AG08395 (cell line): Measurements from ENCODE around the gene OBSCN.

Experiments used
- DNase-seq: peaks from one replicate; pipeline ENCODE4 v3.0.0; 2012; ENCODE audit warnings: mixed read lengths, low spot score

Gene OBSCN, protein sequence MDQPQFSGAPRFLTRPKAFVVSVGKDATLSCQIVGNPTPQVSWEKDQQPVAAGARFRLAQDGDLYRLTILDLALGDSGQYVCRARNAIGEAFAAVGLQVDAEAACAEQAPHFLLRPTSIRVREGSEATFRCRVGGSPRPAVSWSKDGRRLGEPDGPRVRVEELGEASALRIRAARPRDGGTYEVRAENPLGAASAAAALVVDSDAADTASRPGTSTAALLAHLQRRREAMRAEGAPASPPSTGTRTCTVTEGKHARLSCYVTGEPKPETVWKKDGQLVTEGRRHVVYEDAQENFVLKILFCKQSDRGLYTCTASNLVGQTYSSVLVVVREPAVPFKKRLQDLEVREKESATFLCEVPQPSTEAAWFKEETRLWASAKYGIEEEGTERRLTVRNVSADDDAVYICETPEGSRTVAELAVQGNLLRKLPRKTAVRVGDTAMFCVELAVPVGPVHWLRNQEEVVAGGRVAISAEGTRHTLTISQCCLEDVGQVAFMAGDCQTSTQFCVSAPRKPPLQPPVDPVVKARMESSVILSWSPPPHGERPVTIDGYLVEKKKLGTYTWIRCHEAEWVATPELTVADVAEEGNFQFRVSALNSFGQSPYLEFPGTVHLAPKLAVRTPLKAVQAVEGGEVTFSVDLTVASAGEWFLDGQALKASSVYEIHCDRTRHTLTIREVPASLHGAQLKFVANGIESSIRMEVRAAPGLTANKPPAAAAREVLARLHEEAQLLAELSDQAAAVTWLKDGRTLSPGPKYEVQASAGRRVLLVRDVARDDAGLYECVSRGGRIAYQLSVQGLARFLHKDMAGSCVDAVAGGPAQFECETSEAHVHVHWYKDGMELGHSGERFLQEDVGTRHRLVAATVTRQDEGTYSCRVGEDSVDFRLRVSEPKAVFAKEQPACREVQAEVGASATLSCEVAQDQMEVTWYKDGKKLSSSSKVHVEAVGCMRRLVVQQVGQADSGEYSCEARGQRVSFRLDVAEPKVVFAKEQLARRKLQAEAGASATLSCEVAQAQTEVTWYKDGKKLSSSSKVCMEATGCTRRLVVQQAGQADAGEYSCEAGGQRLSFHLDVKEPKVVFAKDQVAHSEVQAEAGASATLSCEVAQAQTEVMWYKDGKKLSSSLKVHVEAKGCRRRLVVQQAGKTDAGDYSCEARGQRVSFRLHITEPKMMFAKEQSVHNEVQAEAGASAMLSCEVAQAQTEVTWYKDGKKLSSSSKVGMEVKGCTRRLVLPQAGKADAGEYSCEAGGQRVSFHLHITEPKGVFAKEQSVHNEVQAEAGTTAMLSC (N-terminal part only)

DNA sequence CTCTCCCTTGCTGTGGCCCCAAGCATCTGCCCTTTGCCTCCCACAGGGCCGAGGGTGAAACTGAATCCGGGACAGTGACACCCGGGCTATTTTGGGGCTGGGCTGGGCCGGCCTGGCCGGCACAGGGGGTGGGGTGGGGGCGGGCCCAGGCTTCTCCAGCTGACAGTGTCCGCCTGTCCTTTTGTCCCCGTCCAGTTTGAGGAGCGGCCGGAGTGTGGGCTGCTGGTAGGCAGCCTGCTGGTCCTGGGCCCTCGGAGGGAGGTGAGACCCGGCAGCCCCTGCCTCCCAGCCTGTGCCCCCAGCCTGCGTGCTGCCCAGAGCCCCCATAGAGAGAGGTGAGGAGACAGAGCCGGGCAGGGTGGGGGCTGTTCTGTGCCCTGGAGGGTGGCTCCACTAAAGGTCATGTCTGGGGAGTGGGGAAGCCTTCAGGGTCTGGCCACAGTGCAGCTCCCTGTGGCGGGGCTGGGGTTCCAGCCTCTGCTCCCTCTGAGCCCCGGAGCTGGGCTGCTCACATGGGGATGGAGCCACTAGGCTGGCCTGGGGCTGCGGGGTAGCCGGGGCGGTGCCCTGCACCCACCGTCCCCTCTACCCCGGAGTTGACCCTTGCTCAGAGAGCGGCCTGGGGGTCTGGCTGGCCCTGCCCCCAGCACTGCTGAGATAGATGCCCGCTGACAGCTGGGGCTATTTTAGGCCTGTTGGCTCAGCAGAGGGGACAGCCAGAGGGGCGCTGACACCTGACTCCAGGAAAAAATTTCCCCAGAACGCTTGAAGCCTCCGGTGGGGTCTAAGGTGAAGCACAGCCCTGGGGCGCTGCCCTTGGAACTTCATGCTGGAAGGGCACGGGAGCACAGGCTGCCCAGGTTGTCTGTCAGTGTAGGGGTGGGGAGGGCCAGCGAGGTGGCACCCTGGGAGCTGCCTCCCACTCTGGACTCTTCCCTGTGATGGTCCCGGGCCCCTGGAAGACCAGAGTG is at the start of gene OBSCN:
Gene OBSCN, plus strand, starts transcription at position 194 of the 971 bp plus-strand sequence. CDS start 3,740 bp downstream, outside the sequence.
- DNase-seq: no peak

DNA sequence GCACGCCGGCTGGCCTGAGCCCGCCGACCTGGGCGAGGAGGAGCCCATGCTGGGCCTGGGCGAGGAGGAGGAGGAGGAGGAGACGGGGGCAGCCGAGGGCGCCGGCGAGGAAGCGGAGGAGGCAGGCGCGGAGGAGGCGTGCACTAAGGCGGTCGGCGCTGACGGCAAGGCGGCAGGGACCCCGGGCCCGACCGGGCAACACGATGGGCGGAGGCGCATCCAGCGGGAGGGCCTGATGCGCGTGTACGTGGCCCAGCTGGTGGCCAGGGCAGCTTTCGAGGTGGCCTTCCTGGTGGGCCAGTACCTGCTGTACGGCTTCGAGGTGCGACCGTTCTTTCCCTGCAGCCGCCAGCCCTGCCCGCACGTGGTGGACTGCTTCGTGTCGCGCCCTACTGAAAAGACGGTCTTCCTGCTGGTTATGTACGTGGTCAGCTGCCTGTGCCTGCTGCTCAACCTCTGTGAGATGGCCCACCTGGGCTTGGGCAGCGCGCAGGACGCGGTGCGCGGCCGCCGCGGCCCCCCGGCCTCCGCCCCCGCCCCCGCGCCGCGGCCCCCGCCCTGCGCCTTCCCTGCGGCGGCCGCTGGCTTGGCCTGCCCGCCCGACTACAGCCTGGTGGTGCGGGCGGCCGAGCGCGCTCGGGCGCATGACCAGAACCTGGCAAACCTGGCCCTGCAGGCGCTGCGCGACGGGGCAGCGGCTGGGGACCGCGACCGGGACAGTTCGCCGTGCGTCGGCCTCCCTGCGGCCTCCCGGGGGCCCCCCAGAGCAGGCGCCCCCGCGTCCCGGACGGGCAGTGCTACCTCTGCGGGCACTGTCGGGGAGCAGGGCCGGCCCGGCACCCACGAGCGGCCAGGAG is 49.5 kb upstream of the OBSCN start:
- DNase-seq: no peak

- DNase-seq: no peak
These were observed 48.7 kb upstream of the OBSCN start for GRCh38 chr1:228159008-228159665.

DNA sequence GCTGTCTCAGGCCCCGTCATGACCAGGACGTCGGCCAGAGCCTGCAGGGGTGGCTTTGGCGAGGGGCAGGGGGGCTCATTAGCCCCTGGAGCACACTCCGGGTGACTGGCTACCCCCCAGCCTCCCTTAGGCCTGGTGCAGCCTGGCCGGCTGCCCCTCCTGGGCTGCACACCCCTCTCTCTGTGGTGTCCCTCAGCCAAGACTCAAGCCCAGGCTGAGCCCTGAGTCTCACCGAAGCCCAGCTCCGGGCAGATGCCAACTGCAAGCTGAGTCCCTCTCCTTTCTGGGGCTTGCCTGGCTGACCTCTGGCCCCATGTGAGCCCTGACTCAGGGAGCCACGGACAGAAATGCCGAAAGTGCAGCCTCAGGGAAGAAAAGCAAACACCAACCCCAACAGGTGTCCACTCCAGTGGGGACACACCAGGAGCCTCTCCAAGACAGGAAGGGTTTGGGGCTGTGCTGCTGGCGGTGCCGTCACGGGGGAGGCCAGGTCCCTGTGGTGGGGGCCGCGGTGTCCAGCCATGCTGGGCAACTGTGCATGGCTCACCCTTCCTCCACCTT is 47.6 kb upstream of the OBSCN start:
- no peak for DNase-seq

GRCh38 chr1:228161362-228161761 is 46.5 kb upstream of the OBSCN start:
- DNase-seq: no peak

DNA sequence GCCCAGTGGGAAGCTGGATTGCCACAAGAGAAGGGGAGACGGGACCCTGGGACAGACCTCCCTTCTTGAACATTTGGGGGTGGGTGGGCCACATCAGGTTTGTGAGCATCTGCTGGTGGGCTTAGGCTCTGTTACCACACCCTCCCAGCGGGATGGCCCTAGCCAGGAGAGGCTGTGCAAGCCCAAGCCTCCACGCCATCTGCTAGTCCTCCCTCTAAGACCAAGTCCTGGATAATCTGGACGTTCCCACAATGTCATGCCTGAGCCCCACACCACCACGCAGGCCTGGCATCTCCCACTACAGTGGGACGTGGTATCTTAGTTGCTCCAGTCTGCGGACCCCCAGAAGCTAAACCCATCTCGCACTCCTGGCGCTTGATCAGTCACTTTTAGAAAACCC is 46.0 kb upstream of the OBSCN start:
- DNase-seq: no peak

DNA sequence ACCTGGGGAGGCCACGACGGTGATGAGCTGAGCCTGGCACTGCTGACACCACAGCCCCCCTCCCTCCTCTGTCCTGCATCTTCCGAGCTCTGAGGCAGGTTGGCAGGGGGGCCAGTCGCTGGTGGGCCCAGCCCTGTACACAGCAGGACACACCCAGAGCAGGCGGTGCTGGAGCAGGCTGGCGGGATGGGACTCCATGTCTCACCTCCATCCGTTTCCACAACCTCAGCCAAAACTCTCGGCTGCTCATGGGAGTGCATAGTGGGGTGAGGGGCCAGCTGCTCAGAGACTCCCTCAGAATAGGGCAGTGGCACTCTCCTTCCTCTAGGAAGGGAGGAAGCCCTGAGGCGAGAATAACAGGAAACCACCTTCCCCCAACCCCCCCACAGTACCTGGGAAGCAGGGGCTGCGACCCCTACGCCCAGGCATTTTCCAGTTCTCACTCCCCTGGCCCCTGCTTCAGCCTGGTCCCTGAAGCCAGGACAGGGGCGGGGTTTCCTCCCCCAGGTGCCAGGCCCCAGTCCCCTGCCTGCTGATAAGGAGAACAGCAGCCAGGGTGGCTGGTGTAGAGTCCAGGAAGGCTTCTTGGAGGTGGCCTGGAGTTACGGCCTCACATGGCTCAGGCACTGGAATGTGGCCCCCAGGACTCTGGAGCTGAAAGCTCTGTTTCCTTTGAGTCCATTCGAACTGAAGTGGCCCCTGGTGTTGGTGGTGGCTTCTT is 45.4 kb upstream of the OBSCN start:
- DNase-seq: peak; percentile 5

DNA sequence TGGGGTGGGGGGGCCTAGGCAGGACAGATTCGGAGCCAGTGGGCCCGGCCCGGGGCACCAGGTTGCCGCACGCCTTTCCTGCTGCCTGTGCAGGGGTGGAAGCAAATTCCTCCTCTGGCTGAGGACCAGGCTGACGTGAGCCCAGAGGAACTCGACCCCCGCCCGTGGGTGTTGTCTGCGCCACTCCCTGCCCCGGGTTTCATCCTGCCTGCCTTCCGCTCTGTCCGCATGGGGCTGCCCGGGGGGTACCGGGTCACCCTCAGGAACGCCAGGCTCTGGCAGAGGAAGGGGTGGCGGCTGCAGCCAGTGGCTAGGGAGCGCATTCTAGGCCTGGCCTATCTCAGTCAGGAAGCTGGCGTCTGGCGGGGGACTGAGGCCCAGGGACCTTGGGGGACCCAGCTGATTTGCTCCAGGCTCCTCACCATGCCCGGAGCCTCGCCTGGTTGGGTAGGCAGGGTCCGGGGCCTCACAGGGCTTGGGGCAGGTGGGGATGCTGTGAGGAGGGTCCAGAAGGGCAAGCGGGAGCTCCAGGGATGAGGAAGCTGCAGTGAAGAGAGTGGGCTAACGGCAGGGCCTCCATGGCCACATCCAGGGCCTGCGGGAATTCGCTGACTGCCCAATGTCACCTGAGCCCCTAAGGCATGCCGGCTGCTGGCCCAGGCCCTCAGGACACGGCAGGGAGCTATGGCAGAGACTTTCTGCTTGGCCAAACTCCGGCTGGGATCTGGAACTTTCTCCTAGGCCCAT is 44.7 kb upstream of the OBSCN start:
- peak; percentile 24 for DNase-seq

- no peak for DNase-seq
These were observed 43.9 kb upstream of the OBSCN start for GRCh38 chr1:228163776-228164519.

GRCh38 chr1:228164561-228165371 is 43.1 kb upstream of the OBSCN start:
- no peak for DNase-seq

- peak; percentile 99 for DNase-seq
These were observed 42.3 kb upstream of the OBSCN start, which contains the start of gene IBA57 for GRCh38 chr1:228165372-228166169. Gene IBA57 (plus strand): TSS chr1:228165804. CDS start chr1:228165817, 13 bp downstream.

- DNase-seq: peak; percentile 78
These were observed 41.5 kb upstream of the OBSCN start for GRCh38 chr1:228166170-228166936.

DNA sequence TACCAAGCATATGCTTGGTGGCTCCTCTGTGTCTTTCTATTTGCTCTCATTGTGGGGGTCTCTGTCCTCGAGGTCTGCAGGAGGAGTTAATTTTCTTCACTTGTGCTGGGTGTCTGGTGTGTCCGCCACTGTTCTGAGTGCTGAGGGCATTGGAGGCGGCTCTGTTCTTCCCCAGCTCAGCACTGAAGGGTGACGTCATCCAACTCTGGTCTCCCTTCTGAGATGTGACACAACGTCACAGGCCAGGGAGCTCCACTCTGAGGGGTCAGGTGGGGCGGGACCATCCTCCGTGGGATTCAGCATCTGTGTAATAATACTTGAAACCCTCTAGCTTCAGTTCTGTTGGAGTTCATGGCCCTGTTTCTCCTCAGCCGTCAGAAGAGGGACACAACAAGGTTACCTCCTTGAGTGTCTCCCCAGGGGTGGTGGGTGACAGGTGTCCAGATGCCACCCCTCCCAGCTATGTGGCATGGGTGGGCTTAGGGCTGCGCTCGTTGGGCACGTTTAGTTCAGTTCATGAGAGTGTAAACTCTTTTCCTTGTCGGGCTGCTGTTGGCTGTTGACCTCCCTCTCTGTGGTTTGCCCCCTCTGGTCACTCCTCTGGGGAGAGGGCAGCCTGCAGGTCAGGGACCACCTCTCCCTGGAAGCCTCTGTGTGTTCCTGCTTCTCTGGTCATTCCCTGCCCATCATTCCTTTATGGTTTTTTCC is 39.1 kb upstream of the OBSCN start:
- no peak for DNase-seq

DNA sequence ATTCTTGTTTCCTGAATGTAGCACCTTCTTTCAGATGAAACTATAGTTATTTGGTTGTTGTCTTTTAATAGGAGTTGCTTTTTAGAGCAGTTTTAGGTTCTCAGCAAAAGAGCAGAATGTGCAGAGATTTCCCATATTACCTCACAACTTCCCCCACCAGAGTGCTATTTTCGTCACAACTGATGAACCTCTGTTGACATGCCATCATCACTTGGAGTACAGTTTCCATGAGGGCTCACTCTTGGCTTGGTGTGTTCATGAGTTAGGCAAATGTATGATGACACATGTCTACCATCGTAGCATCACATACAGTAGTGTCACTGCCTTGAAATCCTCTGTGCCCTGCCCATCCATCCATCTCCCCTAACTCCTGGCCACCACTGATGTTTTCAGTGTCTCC is 38.5 kb upstream of the OBSCN start:
- no peak for DNase-seq
